Daoy (cell line): ENCODE results near the gene NIT1. TPM values are rescaled to one million over a fixed set of nuclear protein-coding genes. Genes with fewer than 3 reads are reported as not detected.

ENCODE experiments used
- DNase-seq: peaks from one replicate; pipeline ENCODE4 v3.0.0-alpha.2; 2015; ENCODE audit warnings: low read depth
- total RNA-seq: library from RNA; depleted of rRNA; stranded (reverse); fragments of >200 nt; shearing (Covaris generic); gene quantifications from 2 replicates; pipeline ENCODE4 v1.2.3, GENCODE V29; 2014; rRNA removed

NIT1 gene
- 16.3 and 17.4 TPM in 2 replicates for total RNA-seq

DNA sequence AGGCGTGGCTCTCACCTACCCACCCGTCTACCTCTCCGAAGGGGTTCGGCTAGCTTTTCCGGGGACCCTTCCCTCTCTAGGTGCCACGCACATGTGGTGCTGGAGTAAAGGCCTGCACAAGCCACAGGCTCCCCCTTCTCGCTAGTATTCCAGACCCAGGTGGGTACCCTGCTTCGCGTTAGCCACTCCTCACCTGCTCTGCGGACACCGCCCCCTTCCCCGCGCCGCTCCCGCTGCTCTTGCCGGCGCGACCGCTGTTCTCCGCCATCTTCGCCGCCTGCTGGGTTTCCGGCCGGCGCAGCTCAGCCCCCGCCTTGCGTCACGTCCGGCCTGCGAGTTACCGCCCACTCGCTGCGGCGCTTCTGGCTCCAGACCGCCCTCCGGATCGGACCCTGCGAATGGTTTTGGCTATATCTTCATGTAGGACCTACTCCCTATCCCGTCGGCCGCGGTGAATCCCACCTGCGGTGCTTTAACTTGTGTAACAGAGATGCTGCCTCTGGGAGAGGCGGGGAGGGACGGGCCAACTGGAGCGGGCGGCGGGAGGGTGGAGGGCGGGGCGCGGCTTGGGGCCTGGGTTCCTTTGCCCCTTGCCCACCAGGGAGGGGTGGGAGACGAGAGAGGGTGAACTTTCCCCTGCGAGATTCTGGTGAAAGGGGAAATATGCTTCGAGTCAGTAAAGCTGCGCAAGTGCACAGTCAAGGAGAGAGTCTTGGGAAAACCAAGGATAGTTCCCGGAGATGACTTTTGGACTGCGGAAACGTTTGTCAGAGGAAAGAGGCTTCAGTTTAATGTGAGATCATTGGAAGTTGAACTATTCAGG is at the start of gene NIT1, which contains the start of gene PFDN2:
Gene NIT1 (plus strand): TSS at position 347 of the 823 bp plus-strand sequence. CDS start 72 bp downstream, at position 419.
Gene PFDN2 (minus strand): TSS at position 279 of the 823 bp plus-strand sequence. CDS start 11 bp downstream, at position 268.
- DNase-seq: peak; percentile 95

- DNase-seq: no peak
These were observed 49.3 kb upstream of the NIT1 start for GRCh38 chr1:161068306-161069234.

DNA sequence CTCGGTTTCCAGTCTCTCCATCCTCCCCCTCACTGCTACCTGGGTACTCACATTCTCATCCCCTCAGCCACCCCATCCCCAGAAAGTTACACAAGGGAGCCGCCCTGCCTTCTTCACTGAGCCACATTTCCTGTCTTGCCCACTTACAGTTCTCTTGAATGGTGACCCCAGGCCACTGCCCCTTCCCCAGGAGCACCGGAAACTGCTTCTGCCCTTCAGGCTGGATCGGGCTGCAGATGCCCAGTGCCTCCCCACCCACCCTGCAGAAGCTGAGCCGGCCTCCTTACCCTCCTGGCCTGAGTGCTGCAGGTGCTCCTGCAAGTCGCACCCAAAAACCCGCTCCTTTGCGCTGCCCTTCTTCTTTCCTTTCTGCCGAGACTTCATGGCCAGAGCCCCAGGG is 48.7 kb upstream of the NIT1 start:
- DNase-seq: no peak

- DNase-seq: no peak
These were observed 48.1 kb upstream of the NIT1 start, which contains the start of gene ARHGAP30 for GRCh38 chr1:161069731-161070270. ARHGAP30 (minus strand) TSS chr1:161069891; CDS start chr1:161069624, 267 bp downstream.

GRCh38 chr1:161070761-161071160 is 47.1 kb upstream of the NIT1 start:
- DNase-seq: no peak

DNA sequence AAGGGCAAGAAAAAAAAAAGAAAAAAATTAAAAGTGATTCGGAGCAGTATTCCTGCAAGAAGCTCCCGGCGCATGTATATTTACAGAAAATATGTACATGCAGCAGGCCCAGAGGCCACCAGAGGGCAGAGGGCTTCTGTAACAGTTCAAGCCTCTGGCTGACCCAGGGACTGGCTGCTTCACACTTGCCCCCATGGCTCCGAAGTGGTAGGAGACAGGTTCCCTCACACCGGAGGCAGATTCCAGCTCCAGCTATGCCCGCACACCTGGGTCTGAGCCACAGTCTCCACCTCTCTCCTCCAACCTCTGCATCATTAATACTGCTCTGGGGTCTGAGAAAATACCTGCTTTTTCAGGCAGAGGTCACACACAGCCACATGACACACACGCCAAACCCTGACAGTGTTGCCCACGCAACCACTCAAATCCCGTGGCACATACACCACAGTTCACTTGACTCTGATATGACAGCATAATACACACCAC is 46.0 kb upstream of the NIT1 start:
- peak; percentile 51 for DNase-seq

DNA sequence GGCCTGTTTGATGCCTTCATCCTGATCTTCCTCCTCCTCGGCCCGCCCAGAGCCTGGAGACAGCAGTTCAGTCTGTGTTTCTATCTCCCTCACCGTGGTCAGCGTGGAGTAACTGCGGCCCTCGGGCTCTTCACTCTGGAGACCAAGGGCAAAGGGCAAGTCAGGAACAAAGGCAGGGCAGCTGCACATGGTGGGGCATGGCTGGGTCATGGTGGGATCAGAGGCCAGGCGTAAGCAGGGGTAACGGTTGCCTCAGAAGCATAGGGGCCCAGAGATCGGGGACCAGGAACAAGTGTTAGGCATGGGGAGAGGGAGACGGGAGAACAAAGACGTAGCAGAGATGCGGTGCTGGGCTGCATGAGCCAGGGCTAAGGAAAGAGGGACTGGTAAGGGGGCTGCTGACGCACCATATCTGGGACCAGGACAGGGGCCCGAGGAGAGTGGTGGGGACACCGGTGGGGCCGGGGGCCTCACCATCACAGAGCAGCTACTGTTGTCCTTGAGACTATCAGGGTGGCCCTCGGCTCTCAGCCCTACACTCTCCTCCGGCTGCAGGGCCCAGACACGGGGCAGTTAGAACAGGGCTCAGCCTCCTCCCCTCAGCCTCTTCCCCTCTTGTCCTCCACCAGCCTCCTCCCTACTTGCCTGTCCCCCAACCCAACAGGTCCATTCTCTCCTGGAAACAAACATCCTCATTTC is 45.0 kb upstream of the NIT1 start:
- DNase-seq: no peak

- no peak for DNase-seq
These were observed 44.3 kb upstream of the NIT1 start for GRCh38 chr1:161073474-161074121.

- peak; percentile 49 for DNase-seq
These were observed 43.1 kb upstream of the NIT1 start for GRCh38 chr1:161074676-161075368.

DNA sequence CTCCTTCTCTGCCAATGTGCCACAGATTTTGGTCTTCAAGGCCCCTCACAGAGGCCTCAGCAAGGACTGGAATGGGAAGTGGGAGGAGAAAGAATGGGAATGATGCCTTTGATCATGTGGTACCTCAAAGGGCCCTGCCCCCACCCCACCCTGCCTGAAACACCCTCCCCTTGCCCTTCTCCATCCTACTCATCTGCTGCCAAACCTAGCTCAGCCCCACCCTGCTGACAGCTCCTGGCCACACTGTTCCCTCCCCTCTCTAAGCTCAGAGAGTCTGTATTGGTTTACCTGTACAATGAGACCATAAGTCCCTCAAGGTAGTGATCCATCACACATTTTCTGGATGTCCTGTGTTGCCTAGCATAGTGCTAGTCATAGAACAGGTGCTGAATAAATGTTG is 41.5 kb upstream of the NIT1 start:
- DNase-seq: no peak

DNA sequence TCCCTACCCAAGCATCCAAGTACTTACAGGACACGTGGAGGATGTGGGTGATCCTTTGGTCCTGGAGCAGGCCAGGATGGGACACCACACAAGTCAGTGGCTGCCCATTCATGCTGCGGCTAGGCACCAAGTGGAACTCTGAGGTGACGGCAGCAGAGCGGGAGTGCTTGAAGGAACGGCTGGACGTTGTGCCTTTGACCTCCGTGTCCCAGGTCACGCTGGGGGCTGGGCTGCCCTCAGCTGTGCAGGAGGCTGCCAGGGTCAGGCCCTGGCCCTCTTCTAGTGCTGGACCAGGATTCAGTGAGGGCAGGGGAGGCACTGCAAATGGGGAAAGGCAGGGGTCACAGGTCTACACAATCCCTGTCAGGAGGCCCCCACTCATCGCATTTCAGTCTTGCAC is 40.5 kb upstream of the NIT1 start:
- DNase-seq: no peak

DNA sequence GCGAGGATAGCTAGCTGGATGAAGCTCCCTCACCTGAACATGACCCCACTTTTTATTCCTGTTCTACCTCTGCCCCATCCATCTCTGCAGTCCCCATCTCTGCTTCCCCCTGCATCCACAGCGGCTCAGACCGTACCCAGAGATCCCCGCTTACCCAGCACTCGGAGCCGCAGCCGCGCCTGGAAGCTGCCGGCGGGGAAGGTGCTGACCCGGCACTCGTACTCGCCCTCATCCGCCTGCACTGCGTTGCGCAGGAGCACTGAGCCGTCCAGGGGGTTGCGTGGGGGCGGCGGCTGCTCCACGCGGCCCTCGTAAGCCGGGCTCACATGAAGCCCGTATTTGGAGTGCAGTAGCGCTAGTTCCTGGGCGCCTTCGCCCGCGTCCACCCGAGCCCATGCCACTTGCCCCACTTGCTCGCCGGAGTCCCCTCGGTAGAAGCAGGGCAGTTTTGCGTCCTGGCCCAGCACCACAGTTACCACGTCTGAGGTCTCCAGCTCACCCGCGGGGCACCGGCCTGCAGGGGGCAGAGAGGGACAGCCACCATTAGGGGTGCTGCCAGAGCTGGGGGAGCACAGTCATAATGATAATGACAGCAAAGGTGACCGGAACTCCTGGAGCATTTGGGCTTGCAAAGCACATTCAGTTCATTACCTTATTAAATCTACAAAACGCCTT is 38.3 kb upstream of the NIT1 start:
- no peak for DNase-seq

GRCh38 chr1:161080441-161081405 is 37.2 kb upstream of the NIT1 start:
- no peak for DNase-seq

- no peak for DNase-seq
These were observed 36.4 kb upstream of the NIT1 start for GRCh38 chr1:161081519-161081918.

- DNase-seq: no peak
These were observed 35.4 kb upstream of the NIT1 start for GRCh38 chr1:161082483-161082882.

GRCh38 chr1:161082996-161083747 is 34.7 kb upstream of the NIT1 start:
- DNase-seq: peak; percentile 90

GRCh38 chr1:161083748-161084596 is 33.9 kb upstream of the NIT1 start:
- no peak for DNase-seq
